UCSD-AML1 (cell line): Measurements from ENCODE around the gene OR1L8.
"Not testable (repeated sequence)": the region's sequence is repeated elsewhere in the genome, so short reads cannot be mapped to it uniquely, and the experiment has no call there.

Source experiments
- DNase-seq: peaks from one replicate; lab custom pipeline; 2025; ENCODE audit not compliant: unreplicated experiment; lab: John Stamatoyannopoulos, UW

OR1L8 gene, protein sequence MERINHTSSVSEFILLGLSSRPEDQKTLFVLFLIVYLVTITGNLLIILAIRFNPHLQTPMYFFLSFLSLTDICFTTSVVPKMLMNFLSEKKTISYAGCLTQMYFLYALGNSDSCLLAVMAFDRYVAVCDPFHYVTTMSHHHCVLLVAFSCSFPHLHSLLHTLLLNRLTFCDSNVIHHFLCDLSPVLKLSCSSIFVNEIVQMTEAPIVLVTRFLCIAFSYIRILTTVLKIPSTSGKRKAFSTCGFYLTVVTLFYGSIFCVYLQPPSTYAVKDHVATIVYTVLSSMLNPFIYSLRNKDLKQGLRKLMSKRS

GRCh38 chr9:122583284-122583683, at the start of gene OR1L8:
OR1L8 (minus strand) TSS chr9:122583384; CDS start chr9:122568477, 14,907 bp downstream.
- not testable (repeated sequence) for DNase-seq

DNA sequence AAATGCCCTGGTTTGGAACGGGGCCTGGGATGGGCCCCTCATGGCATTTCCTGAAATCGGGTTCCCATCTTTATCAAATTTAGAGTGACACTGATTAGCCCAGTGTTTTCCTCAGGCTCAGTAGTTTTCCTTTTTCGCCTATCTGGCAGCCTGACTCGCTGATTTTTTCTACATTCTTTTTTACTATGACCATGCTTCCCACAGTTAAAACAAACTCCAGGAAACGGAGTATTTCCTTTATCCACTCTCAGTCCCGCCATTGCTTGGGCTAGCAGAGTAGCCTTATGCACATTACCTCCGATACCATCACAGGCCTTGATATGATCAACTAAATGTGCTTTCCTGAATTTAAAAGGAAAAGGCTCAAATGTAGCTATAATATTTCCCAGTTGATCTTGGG, 36.8 kb upstream of the OR1L8 start:
- DNase-seq, result no peak

- DNase-seq, result no peak
Measured at GRCh38 chr9:122614362-122614761, 31.2 kb upstream of the OR1L8 start, which contains the start of gene OR1Q1. OR1Q1 (plus strand) TSS chr9:122614738; CDS start chr9:122614738, 0 bp downstream.

- no peak for DNase-seq
Measured at GRCh38 chr9:122609804-122610203, 26.6 kb upstream of the OR1L8 start.

DNA sequence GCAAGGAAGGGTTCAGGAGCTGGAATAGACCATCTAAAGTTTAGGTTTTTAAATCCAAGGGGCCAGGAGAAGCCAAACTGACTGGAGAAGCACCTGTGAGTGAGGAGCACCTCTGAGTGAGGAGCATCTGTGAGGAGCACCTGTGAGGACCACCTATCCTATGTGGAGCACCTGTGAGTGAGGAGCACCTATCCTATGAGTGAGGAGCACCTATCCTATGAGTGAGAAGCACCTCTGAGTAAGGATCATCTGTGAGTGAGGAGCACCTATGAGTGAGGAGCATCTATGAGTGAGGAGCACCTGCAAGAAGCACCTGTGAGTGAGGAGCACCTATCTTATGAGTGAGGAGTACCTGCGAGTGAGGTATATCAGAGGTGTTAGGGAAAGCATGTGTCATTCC, 23.4 kb upstream of the OR1L8 start:
- DNase-seq, result no peak

- DNase-seq, result no peak
Measured at GRCh38 chr9:122605691-122606090, 22.5 kb upstream of the OR1L8 start.

GRCh38 chr9:122580360-122580759, 2.8 kb downstream of the OR1L8 start:
- no peak for DNase-seq

- no peak for DNase-seq
Measured at GRCh38 chr9:122579874-122580273, 3.3 kb downstream of the OR1L8 start.

- DNase-seq, result no peak
Measured at GRCh38 chr9:122572456-122572855, 10.7 kb downstream of the OR1L8 start.

- no peak for DNase-seq
Measured at GRCh38 chr9:122567901-122568300, 15.3 kb downstream of the OR1L8 start.

DNA sequence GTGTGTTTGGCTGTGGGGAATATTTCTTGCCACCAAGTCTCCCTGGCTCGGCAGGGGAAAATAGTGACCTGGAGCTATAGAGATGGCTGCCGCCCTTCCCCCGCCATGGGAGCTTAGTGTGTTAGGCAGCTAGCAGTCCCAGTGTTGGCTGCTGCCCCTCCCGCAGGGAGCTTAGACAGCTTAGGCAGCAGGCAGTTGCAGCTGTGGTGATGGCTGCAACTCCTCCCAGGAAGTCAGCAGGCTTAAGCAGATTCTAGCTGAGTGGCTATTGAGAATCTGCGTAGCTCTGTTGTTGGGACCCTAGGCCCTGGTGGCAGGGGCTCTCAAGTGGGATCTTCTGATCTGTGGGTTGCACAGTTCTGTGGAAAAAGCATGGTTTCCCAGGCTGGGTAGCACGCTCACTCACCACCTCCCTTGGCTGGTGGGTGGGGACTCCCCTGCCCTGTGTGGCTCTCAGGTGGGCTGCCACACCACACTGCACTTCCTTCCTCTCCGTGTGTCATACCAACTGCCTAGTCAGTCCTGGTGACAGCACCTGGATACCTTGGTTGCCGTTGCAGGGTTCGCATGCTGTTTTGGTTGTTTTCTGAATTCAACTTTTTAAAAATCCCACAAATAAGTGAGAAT, 20.9 kb downstream of the OR1L8 start:
- DNase-seq, result no peak

GRCh38 chr9:122561446-122561845, 21.7 kb downstream of the OR1L8 start:
- DNase-seq, result no peak

GRCh38 chr9:122552812-122553211, 30.4 kb downstream of the OR1L8 start, which contains the start of gene OR1N2:
OR1N2 (plus strand) TSS chr9:122553112; CDS start chr9:122553212, 100 bp downstream.
- DNase-seq, result no peak

DNA sequence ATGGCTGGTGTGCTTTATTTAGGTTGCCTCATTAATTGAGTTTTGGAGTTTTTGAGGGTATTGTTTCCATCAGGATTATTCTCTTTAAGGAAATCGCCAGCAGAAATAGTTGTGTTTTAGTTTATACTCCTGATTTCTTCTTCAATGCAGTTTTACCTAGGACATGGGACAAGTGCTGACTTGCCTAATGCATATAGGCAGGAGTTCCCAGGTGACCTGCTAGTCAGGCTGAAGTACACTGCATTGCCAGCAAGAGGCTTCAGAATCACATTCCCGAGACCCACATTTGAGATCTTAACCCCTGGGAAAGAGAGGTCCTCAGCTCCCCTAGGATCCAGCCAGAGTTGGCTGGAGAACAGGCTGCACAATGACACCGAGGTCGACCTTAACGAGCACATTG, 31.8 kb downstream of the OR1L8 start:
- no peak for DNase-seq

- DNase-seq, result no peak
Measured at GRCh38 chr9:122546196-122546595, 37.0 kb downstream of the OR1L8 start.

GRCh38 chr9:122538757-122539156, 44.4 kb downstream of the OR1L8 start:
- DNase-seq, result no peak

DNA sequence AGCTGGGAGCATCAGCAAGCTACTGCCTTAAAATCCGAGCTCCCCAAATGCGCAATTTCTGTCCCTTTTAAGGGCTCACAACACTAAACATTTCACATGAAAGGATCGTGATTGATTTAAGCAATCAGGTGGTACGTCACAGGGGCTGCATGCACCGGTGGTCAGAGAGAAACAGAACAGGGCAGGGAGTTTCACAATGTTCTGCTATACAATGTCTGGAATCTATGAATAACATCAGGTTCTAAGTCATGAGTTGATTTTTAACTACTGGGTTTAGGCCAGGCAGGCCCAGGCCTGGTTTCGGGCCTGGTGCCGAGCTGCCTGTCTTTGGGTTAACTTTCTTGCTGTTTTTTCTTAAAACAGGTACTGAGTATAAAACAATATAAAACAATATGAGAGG, 46.1 kb downstream of the OR1L8 start:
- not testable (repeated sequence) for DNase-seq

DNA sequence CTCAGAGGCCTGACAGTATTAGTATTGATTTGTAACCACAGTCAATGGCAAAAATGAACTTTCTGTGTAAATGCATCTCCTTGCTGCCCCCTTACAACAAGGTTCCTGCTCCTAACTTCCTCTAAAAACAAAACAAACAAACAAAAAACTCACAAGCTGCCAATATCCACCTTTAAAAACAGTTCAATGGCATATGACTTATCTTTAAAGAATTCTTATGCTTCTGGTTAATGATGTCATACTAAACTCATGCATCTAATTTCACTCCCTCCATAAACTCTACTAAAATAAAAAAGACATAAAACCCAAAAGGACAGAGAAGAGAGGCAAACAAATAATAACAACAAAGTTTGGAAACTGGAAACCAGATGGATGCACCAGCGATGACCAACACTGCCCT, 47.0 kb downstream of the OR1L8 start:
- no peak for DNase-seq

DNA sequence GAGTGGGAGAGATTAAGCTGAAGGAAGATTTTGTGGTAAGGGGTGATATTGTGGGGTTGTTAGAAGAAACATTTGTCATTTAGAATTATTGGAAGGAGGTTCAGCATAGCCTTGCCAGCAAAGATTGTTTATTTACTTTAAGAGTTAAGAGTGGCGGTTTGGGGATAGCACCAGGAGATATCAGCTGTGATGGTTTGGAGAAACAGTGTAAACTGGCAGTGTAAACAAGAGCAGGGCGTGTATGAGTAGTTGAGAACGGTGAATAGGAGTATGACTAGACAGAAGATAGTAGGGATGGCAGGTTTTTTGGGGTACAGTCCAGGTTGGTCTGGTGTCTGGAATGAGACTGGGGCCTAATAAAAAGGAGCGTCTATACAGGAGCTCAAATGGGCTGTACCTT, 52.0 kb downstream of the OR1L8 start:
- not testable (repeated sequence) for DNase-seq

GRCh38 chr9:122527193-122527592, 56.0 kb downstream of the OR1L8 start, which contains the start of gene OR1N1:
OR1N1 (minus strand) TSS chr9:122527293; CDS start chr9:122527293, 0 bp downstream.
- DNase-seq, result no peak

DNA sequence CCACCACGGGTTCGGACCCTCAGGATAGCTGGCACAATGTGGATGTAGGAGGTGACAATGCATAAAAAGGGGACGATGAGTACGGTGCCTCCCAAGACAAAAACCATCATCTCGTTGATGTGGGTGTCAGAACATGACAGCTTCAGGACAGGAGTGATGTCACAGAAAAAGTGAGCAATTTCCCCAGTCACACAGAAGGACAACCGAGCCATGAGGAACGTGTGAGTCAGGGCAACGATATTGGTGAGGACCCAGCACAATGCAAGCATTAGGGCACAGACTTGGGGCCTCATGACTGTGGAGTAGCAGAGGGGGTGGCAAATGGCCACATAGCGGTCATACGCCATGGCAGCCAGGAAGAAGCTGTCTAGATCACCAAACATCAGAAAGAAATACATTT, 56.6 kb downstream of the OR1L8 start:
- no peak for DNase-seq

- no peak for DNase-seq
Measured at GRCh38 chr9:122519376-122519775, 63.8 kb downstream of the OR1L8 start.
